T-helper 9 cell (primary cell): Measurements from ENCODE around the gene NPHP4.

Source experiments
- DNase-seq: peaks from one replicate; pipeline ENCODE4 v3.0.0-alpha.2; 2020

The NPHP4 gene

GRCh38 chr1:5822266-5822665, 170.0 kb downstream of the NPHP4 start:
- no peak for DNase-seq

- DNase-seq: no peak
Observed at GRCh38 chr1:5821540-5822176, 170.6 kb downstream of the NPHP4 start.

GRCh38 chr1:5820026-5820421, 172.2 kb downstream of the NPHP4 start:
- no peak for DNase-seq

- no peak for DNase-seq
Observed at GRCh38 chr1:5819391-5820025, 172.7 kb downstream of the NPHP4 start.

- DNase-seq: no peak
Observed at GRCh38 chr1:5818755-5819154, 173.5 kb downstream of the NPHP4 start.

GRCh38 chr1:5815716-5816115, 176.5 kb downstream of the NPHP4 start:
- DNase-seq: no peak

GRCh38 chr1:5815211-5815610, 177.0 kb downstream of the NPHP4 start:
- DNase-seq: no peak

- DNase-seq: no peak
Observed at GRCh38 chr1:5814046-5814619, 178.1 kb downstream of the NPHP4 start.

- DNase-seq: no peak
Observed at GRCh38 chr1:5813480-5813879, 178.7 kb downstream of the NPHP4 start.
